HepG2 (cell line): Measurements from ENCODE around the gene OR2F2. TPM values are rescaled to one million over a fixed set of nuclear protein-coding genes. Genes with fewer than 3 reads are reported as not detected.

ENCODE experiments used
- ATAC-seq: fragments of 200-7000 bp; cut with Tn5 transposase; 3 replicates; pipeline ENCODE4 v1.9.1; 2020; ENCODE audit warnings: mild to moderate bottlenecking, moderate library complexity
- BruUV-seq: library from RNA; stranded (reverse); fragments of 400-500 nt; replicated peaks from 2 replicates; lab custom pipeline; 2021; lab: Mats Ljungman, UMichigan
- CTCF ChIA-PET: fragments of 300-600 bp; formaldehyde crosslinking; extraction: SDS; loops from one replicate; lab custom pipeline; 2021; ENCODE audit warnings: low total read pairs, inconsistent platforms, low intra/inter-chr PET ratio; lab: Yijun Ruan, JAX
- POLR2A ChIA-PET: fragments of 350-600 bp; sonication (Branson Sonifier 250); formaldehyde crosslinking; loops from one replicate; lab custom pipeline; 2020; ENCODE audit warnings: antibody characterized with exemption, inconsistent platforms; lab: Yijun Ruan, JAX
- DNase-seq: peaks from one replicate; pipeline ENCODE4 v3.0.0-alpha.2; 2015; ENCODE audit warnings: low spot score
- FAIRE-seq: peaks from 3 replicates; lab custom pipeline; 2011; peaks lifted over from hg19 to GRCh38; lab: Jason Lieb, UNC
- H2AFZ ChIP-seq: one replicate; pipeline ENCODE4 v1.6.1; 2011; ENCODE audit warnings: low read length, inconsistent platforms
- H3K27ac ChIP-seq: fragments of 300-600 bp; 3 replicates; pipeline ENCODE4 v1.8.0; 2011; ENCODE audit warnings: mixed run types, mild to moderate bottlenecking, mixed read lengths, low read length, inconsistent platforms; ENCODE audit not compliant: insufficient read depth; ENCODE audit errors: extremely low read length
- H3K27me3 ChIP-seq, 2 experiments: fragments of 200-600 bp in 1 of 2; 2 replicates in 1 of 2; 3 replicates in 1 of 2; pipeline versions ENCODE4 v1.6.0 to v1.8.0; 2011; ENCODE audit warnings: low read length in 2 of 2, mild to moderate bottlenecking in 2 of 2, moderate library complexity in 2 of 2, inconsistent platforms in 1 of 2; ENCODE audit not compliant: insufficient read depth in 2 of 2, control insufficient read depth in 1 of 2
- H3K36me3 ChIP-seq, 2 experiments: fragments of 200-600 bp in 1 of 2; replicated peaks in 1 of 2; 2 replicates in 1 of 2; 3 replicates in 1 of 2; pipeline versions ENCODE4 v1.5.1 to v1.8.0; 2011; ENCODE audit warnings: low read length in 2 of 2, inconsistent platforms in 1 of 2; ENCODE audit not compliant: insufficient read depth in 2 of 2, control insufficient read depth in 1 of 2
- H3K4me1 ChIP-seq: 2 replicates; pipeline ENCODE4 v1.5.1; 2012; ENCODE audit warnings: low read length, inconsistent platforms; ENCODE audit not compliant: insufficient read depth
- H3K4me2 ChIP-seq: 2 replicates; pipeline ENCODE4 v1.6.0; 2011; ENCODE audit warnings: low read depth, low read length, inconsistent platforms
- H3K4me3 ChIP-seq, 3 experiments: fragments of 200-600 bp in 1 of 3; sonication (generic), shearing (Covaris generic) in 1 of 3; replicated peaks in 1 of 3; 2 replicates each; pipeline ENCODE4 v1.5.1; 2011 to 2016; ENCODE audit warnings: low read length in 3 of 3, inconsistent platforms in 2 of 3, low read depth in 2 of 3, mild to moderate bottlenecking in 2 of 3, control low read depth in 1 of 3, mixed read lengths in 1 of 3; ENCODE audit not compliant: insufficient read depth in 1 of 3
- H3K79me2 ChIP-seq: one replicate; pipeline ENCODE4 v1.6.1; 2011; ENCODE audit warnings: low read length, inconsistent platforms; ENCODE audit not compliant: insufficient read depth
- H3K9ac ChIP-seq: 2 replicates; pipeline ENCODE4 v1.6.0; 2011; ENCODE audit warnings: mild to moderate bottlenecking, low read depth, low read length, inconsistent platforms; ENCODE audit not compliant: insufficient read depth
- H3K9me3 ChIP-seq: 2 replicates; pipeline ENCODE4 v1.5.1; 2012; ENCODE audit warnings: mild to moderate bottlenecking, low read length
- H4K20me1 ChIP-seq: 2 replicates; pipeline ENCODE4 v1.6.0; 2011; ENCODE audit warnings: inconsistent platforms, mild to moderate bottlenecking, low read length, moderate library complexity; ENCODE audit not compliant: insufficient read depth
- ARID2 ChIP-seq: sonication (generic); formaldehyde crosslinking; IDR thresholded peaks from 2 replicates; pipeline ENCODE4 v1.8.1; 2022; ENCODE audit warnings: mild to moderate bottlenecking, missing genetic modification reagents, borderline replicate concordance
- CBX5 ChIP-seq: sonication (generic); formaldehyde crosslinking; IDR thresholded peaks from 2 replicates; pipeline ENCODE4 v1.4.0; 2020; ENCODE audit warnings: missing genetic modification reagents, borderline replicate concordance
- FOXA3 ChIP-seq: IDR thresholded peaks from 2 replicates; pipeline ENCODE4 v1.6.1; 2016; ENCODE audit warnings: missing genetic modification reagents, missing compliant biosample characterization
- FOXK1 ChIP-seq: sonication (generic); formaldehyde crosslinking; IDR thresholded peaks from 2 replicates; pipeline ENCODE4 v1.4.0; 2020; ENCODE audit warnings: low read depth, missing genetic modification reagents, borderline replicate concordance
- FOXO1 ChIP-seq: sonication (generic); formaldehyde crosslinking; IDR thresholded peaks from 2 replicates; pipeline ENCODE4 v1.4.0; 2020; ENCODE audit warnings: missing genetic modification reagents
- HMG20A ChIP-seq: IDR thresholded peaks from 2 replicates; pipeline ENCODE4 v1.6.1; 2016; ENCODE audit warnings: borderline replicate concordance
- HOMEZ ChIP-seq: IDR thresholded peaks from 2 replicates; pipeline ENCODE4 v1.6.1; 2016; ENCODE audit warnings: low read depth
- HOXA7 ChIP-seq: sonication (generic); formaldehyde crosslinking; IDR thresholded peaks from 2 replicates; pipeline ENCODE4 v1.8.1; 2022; ENCODE audit warnings: mild to moderate bottlenecking, missing genetic modification reagents, moderate library complexity
- IKZF5 ChIP-seq: IDR thresholded peaks from 2 replicates; pipeline ENCODE4 v1.6.1; 2018; ENCODE audit warnings: missing genetic modification reagents, mild to moderate bottlenecking, missing compliant biosample characterization
- KLF12 ChIP-seq: sonication (generic); formaldehyde crosslinking; IDR thresholded peaks from 2 replicates; pipeline ENCODE4 v1.4.0; 2020; ENCODE audit warnings: missing genetic modification reagents, borderline replicate concordance
- MZF1 ChIP-seq: sonication (generic); formaldehyde crosslinking; IDR thresholded peaks from 2 replicates; pipeline ENCODE4 v1.8.1; 2023; ENCODE audit warnings: mild to moderate bottlenecking, missing genetic modification reagents, borderline replicate concordance
- NR2C2 ChIP-seq: sonication (generic); formaldehyde crosslinking; IDR thresholded peaks from 2 replicates; pipeline ENCODE4 v1.4.0; 2020; ENCODE audit warnings: missing genetic modification reagents, mild to moderate bottlenecking, moderate library complexity, borderline replicate concordance
- SMAD9 ChIP-seq: sonication (generic); formaldehyde crosslinking; IDR thresholded peaks from 2 replicates; pipeline ENCODE4 v1.5.1; 2020; ENCODE audit warnings: mild to moderate bottlenecking, missing genetic modification reagents
- ZNF563 ChIP-seq: sonication (generic); formaldehyde crosslinking; IDR thresholded peaks from 2 replicates; pipeline ENCODE4 v1.8.0; 2022; ENCODE audit warnings: mild to moderate bottlenecking, moderate library complexity, missing genetic modification reagents
- ZNF580 ChIP-seq: IDR thresholded peaks from 2 replicates; pipeline ENCODE4 v1.6.1; 2016; ENCODE audit warnings: low read depth, borderline replicate concordance
- ZNF800 ChIP-seq: sonication (generic); formaldehyde crosslinking; IDR thresholded peaks from 2 replicates; pipeline ENCODE4 v1.4.0; 2020; ENCODE audit warnings: missing genetic modification reagents
- WGBS: methylation state at CpG from one replicate; pipeline ENCODE4 v1.1.6; 2017; ENCODE audit warnings: low lambda C conversion rate; 5-methylcytosine and 5-hydroxymethylcytosine counted together
- in situ Hi-C: cut with HindIII; loops from 2 replicates; pipeline ENCODE4 v1.10.0; 2017; ENCODE audit warnings: low pct_unique_long_range_greater_than_20kb; ENCODE audit not compliant: extremely low pct_ligation_motif_present
- intact Hi-C: fragments of 100-400 bp; cut with micrococcal nuclease; formaldehyde crosslinking; loops from one replicate; pipeline ENCODE4 v1.10.0; 2022; ENCODE audit not compliant: unreplicated experiment
- polyA plus RNA-seq, 8 experiments: library from polyadenylated mRNA; depleted of rRNA in 3 of 8; stranded (reverse) in 7 of 8; unstranded in 1 of 8; fragments of >200 nt; fragmentation: Illumina TruSeq in 4 of 8; extraction: Trizol in 4 of 8; gene quantifications; 2 replicates each; pipeline versions ENCODE4 v1.2.1 to v1.2.3, GENCODE V29; 2011 to 2016; ENCODE audit warnings: low read depth in 4 of 8, missing spikeins in 1 of 8, mixed read lengths in 1 of 8; ENCODE audit not compliant: insufficient read depth in 1 of 8
- total RNA-seq, 5 experiments: library from RNA; depleted of rRNA; stranded (reverse); fragments of >200 nt; fragmentation: Illumina TruSeq; extraction: Trizol; gene quantifications; 2 replicates each; pipeline ENCODE4 v1.2.3, GENCODE V29; 2016; ENCODE audit warnings: low read depth in 1 of 5
- TF ChIP-seq, protein P1 (sequence below): sonication (generic); formaldehyde crosslinking; IDR thresholded peaks from 2 replicates; pipeline ENCODE4 v1.4.0; 2020; ENCODE audit warnings: missing genetic modification reagents

OR2F2 gene
- total and polyA plus RNA-seq, 2 of the 13 experiments (the other 11 are each of a cell fraction or from before 2014, with no cell fraction given), result 0.13 TPM; not detected in 1

DNA sequence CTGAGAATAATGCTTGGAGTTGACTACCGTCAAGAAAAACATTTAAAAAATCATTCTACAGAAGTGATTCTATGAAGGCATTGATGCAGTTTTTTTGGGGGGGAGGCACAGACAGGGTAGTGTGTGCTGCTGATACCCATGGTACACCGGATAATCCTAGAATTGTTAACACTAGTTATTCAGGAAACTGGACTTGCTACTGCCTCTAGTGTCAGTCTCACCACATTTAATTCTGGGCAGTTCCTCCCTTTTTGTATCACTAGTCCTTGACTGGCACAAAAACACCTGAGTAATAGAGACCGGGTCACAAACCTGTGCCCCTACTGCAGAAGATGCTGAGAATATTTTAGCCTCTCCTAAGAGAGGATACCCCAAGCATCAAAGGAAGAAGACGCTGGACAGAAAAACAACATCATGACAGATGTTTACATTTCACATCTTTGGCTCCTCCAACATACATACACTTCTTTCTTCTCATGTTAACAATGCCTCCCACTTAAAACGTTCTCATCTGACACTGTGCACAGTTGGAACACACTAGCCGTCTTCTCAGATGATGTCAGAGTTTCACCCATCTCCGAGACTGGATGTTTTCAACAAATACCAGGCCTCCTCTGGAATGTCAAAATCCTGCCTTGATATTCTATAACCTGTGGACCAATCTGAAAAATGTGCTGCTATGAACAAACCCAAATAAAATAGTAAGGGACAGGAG is 19.9 kb upstream of the OR2F2 start:
- H3K4me2 ChIP-seq, result no peak overlapping the region
- no peak for DNase-seq
- FAIRE-seq, result no peak
- TF ChIP-seq FOXA3 (CRISPR knock-in tag), result no peak
- TF ChIP-seq ARID2 (CRISPR knock-in tag), result no peak
- no peak for TF ChIP-seq FOXO1 (CRISPR knock-in tag)
- no peak for TF ChIP-seq FOXK1
- TF ChIP-seq HOXA7 (CRISPR knock-in tag), result no peak
- no peak for TF ChIP-seq CBX5
- TF ChIP-seq IKZF5 (CRISPR knock-in tag), result no peak
- TF ChIP-seq SMAD9 (CRISPR knock-in tag), result no peak
- TF ChIP-seq ZNF563 (CRISPR knock-in tag), result no peak
- TF ChIP-seq MZF1, result no peak
- no peak for TF ChIP-seq HOMEZ (CRISPR knock-in tag)
- no peak for TF ChIP-seq ZNF800 (CRISPR knock-in tag)
- TF ChIP-seq HMG20A (CRISPR knock-in tag), result no peak
- TF ChIP-seq KLF12, result no peak
- TF ChIP-seq ZNF580, result no peak
- no peak for TF ChIP-seq NR2C2
- TF ChIP-seq, protein P1, sequence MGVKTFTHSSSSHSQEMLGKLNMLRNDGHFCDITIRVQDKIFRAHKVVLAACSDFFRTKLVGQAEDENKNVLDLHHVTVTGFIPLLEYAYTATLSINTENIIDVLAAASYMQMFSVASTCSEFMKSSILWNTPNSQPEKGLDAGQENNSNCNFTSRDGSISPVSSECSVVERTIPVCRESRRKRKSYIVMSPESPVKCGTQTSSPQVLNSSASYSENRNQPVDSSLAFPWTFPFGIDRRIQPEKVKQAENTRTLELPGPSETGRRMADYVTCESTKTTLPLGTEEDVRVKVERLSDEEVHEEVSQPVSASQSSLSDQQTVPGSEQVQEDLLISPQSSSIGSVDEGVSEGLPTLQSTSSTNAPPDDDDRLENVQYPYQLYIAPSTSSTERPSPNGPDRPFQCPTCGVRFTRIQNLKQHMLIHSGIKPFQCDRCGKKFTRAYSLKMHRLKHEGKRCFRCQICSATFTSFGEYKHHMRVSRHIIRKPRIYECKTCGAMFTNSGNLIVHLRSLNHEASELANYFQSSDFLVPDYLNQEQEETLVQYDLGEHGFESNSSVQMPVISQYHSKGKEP, result no peak
- ChIA-PET CTCF (no interaction called here), POLR2A (interaction anchor here (0.7 to 1.5 kb wide), 2 partner anchors 13 to 32 kb away, joined by 3 to 17 read pairs; partner anchors contain the start of gene TCAF1)
- H3K79me2 ChIP-seq, result no peaks in the 10 kb centered on the region
- H3K36me3 ChIP-seq, result no peaks in the 10 kb centered on the region
- H3K27ac ChIP-seq, result no peak overlapping the region
- H3K4me3 ChIP-seq, result no peak overlapping the region
- WGBS, result 80% methylated on average over 7 of the region's 7 CpGs
- H3K27me3 ChIP-seq, result no peaks in the 10 kb centered on the region
- H3K9me3 ChIP-seq, result no peaks in the 10 kb centered on the region
- BruUV-seq, result no TSS peak
- peaks cover 45% of the 10 kb centered on the region for H3K4me1 ChIP-seq
- H2AFZ ChIP-seq, result no peak overlapping the region
- ATAC-seq, result peak; percentile 67
- in situ Hi-C loops (loop anchor here (25.0 kb wide), 1 partner anchor 528 kb away; the partner anchor contains the start of gene ZYX), intact Hi-C loops (no loop called here)
- no peaks in the 10 kb centered on the region for H4K20me1 ChIP-seq
- no peak overlapping the region for H3K9ac ChIP-seq
